ENCODE measurements around the gene ECM2. TPM values are rescaled to one million over a fixed set of nuclear protein-coding genes. Genes with fewer than 3 reads are reported as not detected.

Gene ECM2
- total and polyA plus RNA-seq, 2 of the 13 experiments (the other 11 are each of a cell fraction or from before 2014, with no cell fraction given) = 0.37 TPM; not detected in 1

- no peak for TF ChIP-seq EP300 (IDR thresholded peaks at IDR 0.05; ENCODE audit: low read depth in 2 of 2, low read length in 2 of 2)
- no peak for TF ChIP-seq EP300 (CRISPR knock-in tag; IDR thresholded peaks at IDR 0.05; ENCODE audit: borderline replicate concordance)
- TF ChIP-seq GABPA (IDR thresholded peaks at IDR 0.05; ENCODE audit: low read depth, low read length) = no peak
- TF ChIP-seq GABPA (CRISPR knock-in tag; IDR thresholded peaks at IDR 0.05; ENCODE audit: low read depth) = no peak
- no peak for TF ChIP-seq CREM (IDR thresholded peaks at IDR 0.05)
- TF ChIP-seq CREM (CRISPR knock-in tag; IDR thresholded peaks at IDR 0.05) = no peak
- no peak for TF ChIP-seq ETV5 (CRISPR knock-in tag; IDR thresholded peaks at IDR 0.05; ENCODE audit: borderline replicate concordance)
- TF ChIP-seq HDAC2 (CRISPR knock-in tag; IDR thresholded peaks at IDR 0.05) = no peak
- no peak for TF ChIP-seq NAIF1 (CRISPR knock-in tag; IDR thresholded peaks at IDR 0.05; ENCODE audit: borderline replicate concordance)
These were observed 27.6 kb downstream of the ECM2 start (continued) for GRCh38 chr9:92508018-92508820.

- no peak for DNase-seq (ENCODE audit: low spot score)
- H3K79me2 ChIP-seq (ENCODE audit: insufficient read depth, low read length) = no peaks in the 10 kb centered on the region
- no peak for ATAC-seq
- H3K9ac ChIP-seq (ENCODE audit: insufficient read depth, low read depth, low read length) = no peak overlapping the region
- H3K4me1 ChIP-seq (ENCODE audit: insufficient read depth, low read length) = no peaks in the 10 kb centered on the region
- H3K27me3 ChIP-seq (ENCODE audit: control insufficient read depth in 1 of 2, insufficient read depth in 2 of 2, low read length in 2 of 2) = no peaks in the 10 kb centered on the region
- no peaks in the 10 kb centered on the region for H3K36me3 ChIP-seq (replicated peaks in 1 of 2; ENCODE audit: control insufficient read depth in 1 of 2, insufficient read depth in 2 of 2, low read length in 2 of 2)
- in situ Hi-C loops (cut with HindIII; ENCODE audit: extremely low pct_ligation_motif_present, low pct_unique_long_range_greater_than_20kb) = no loop called here
- TF ChIP-seq SMAD9 (CRISPR knock-in tag; IDR thresholded peaks at IDR 0.05) = no peak
- TF ChIP-seq ZNF260 (CRISPR knock-in tag; IDR thresholded peaks at IDR 0.05; ENCODE audit: borderline replicate concordance, low read depth) = no peak
- TF ChIP-seq GTF3A (CRISPR knock-in tag; conservative IDR thresholded peaks at IDR 0.05) = no peak
- TF ChIP-seq ZC3H13 (CRISPR knock-in tag; IDR thresholded peaks at IDR 0.05) = no peak
- TF ChIP-seq MIER2 (CRISPR knock-in tag; IDR thresholded peaks at IDR 0.05) = no peak
- no peak for TF ChIP-seq RFX5 (IDR thresholded peaks at IDR 0.05; ENCODE audit: low read depth, low read length)
- no peak for TF ChIP-seq PBX3 (CRISPR knock-in tag; IDR thresholded peaks at IDR 0.05; ENCODE audit: borderline replicate concordance)
- no peak for TF ChIP-seq SMYD3 (CRISPR knock-in tag; IDR thresholded peaks at IDR 0.05)
- TF ChIP-seq ZNF275 (CRISPR knock-in tag; IDR thresholded peaks at IDR 0.05; ENCODE audit: borderline replicate concordance) = no peak
- TF ChIP-seq TIGD3 (CRISPR knock-in tag; IDR thresholded peaks at IDR 0.05; ENCODE audit: borderline replicate concordance) = no peak
- TF ChIP-seq STAT5B (CRISPR knock-in tag; IDR thresholded peaks at IDR 0.05) = no peak
- TF ChIP-seq CHCHD3 (CRISPR knock-in tag; IDR thresholded peaks at IDR 0.05) = no peak
- TF ChIP-seq ZNF615 (CRISPR knock-in tag; IDR thresholded peaks at IDR 0.05; ENCODE audit: borderline replicate concordance) = no peak
- intact Hi-C loops (cut with micrococcal nuclease; ENCODE audit: unreplicated experiment) = no loop called here
- H3K9me3 ChIP-seq (ENCODE audit: low read length) = no peaks in the 10 kb centered on the region
- H4K20me1 ChIP-seq (ENCODE audit: insufficient read depth, low read length) = no peaks in the 10 kb centered on the region
- no peak overlapping the region for H3K4me3 ChIP-seq (replicated peaks in 1 of 3; ENCODE audit: insufficient read depth in 1 of 3, low read depth in 2 of 3, low read length in 3 of 3)
- H3K4me2 ChIP-seq (ENCODE audit: low read depth, low read length) = no peak overlapping the region
- FAIRE-seq = no peak
- 70% methylated on average over 4 of the region's 4 CpGs for WGBS (ENCODE audit: low lambda C conversion rate)
- H2AFZ ChIP-seq (ENCODE audit: low read length) = no peak overlapping the region
- ChIA-PET POLR2A (no interaction called here), CTCF (ENCODE audit: low intra/inter-chr PET ratio, low total read pairs) (no interaction called here)
- no peak overlapping the region for H3K27ac ChIP-seq (ENCODE audit: extremely low read length, insufficient read depth, low read length)
- BruUV-seq (replicated peaks) = no TSS peak
These were observed 28.3 kb downstream of the ECM2 start for GRCh38 chr9:92507496-92507895.

Data from HepG2 (cell line).